GM19328 (cell line): ENCODE measurements around the gene KCNC1.

ENCODE experiments used
- ATAC-seq: cut with Tn5 transposase; IDR thresholded peaks from one replicate; pipeline ENCODE4 v1.9.1; 2021; ENCODE audit warnings: mild to moderate bottlenecking, moderate library complexity; ENCODE audit not compliant: unreplicated experiment

Gene KCNC1

GRCh38 chr11:17788084-17788483, 53.5 kb downstream of the KCNC1 start:
- no peak for ATAC-seq

GRCh38 chr11:17790453-17790852, 55.9 kb downstream of the KCNC1 start:
- no peak for ATAC-seq

GRCh38 chr11:17791144-17791543, 56.6 kb downstream of the KCNC1 start:
- no peak for ATAC-seq

- no peak for ATAC-seq
Measured at GRCh38 chr11:17792161-17792560, 57.6 kb downstream of the KCNC1 start.

- no peak for ATAC-seq
Measured at GRCh38 chr11:17793642-17794170, 59.1 kb downstream of the KCNC1 start.

- no peak for ATAC-seq
Measured at GRCh38 chr11:17794981-17795380, 60.4 kb downstream of the KCNC1 start.

GRCh38 chr11:17796154-17796553, 61.6 kb downstream of the KCNC1 start:
- ATAC-seq = no peak

GRCh38 chr11:17798253-17798652, 63.7 kb downstream of the KCNC1 start:
- ATAC-seq = no peak

GRCh38 chr11:17798716-17799115, 64.1 kb downstream of the KCNC1 start:
- no peak for ATAC-seq

- no peak for ATAC-seq
Measured at GRCh38 chr11:17799147-17799546, 64.6 kb downstream of the KCNC1 start.

GRCh38 chr11:17801166-17801565, 66.6 kb downstream of the KCNC1 start:
- no peak for ATAC-seq

- ATAC-seq = no peak
Measured at GRCh38 chr11:17802491-17802890, 67.9 kb downstream of the KCNC1 start.

GRCh38 chr11:17803754-17804334, 69.3 kb downstream of the KCNC1 start:
- no peak for ATAC-seq

GRCh38 chr11:17805043-17805442, 70.5 kb downstream of the KCNC1 start:
- no peak for ATAC-seq

GRCh38 chr11:17805873-17806272, 71.3 kb downstream of the KCNC1 start:
- no peak for ATAC-seq

- no peak for ATAC-seq
Measured at GRCh38 chr11:17807034-17807433, 72.5 kb downstream of the KCNC1 start.

- no peak for ATAC-seq
Measured at GRCh38 chr11:17810041-17810440, 75.5 kb downstream of the KCNC1 start.

GRCh38 chr11:17810746-17811145, 76.2 kb downstream of the KCNC1 start:
- no peak for ATAC-seq

GRCh38 chr11:17811352-17811751, 76.8 kb downstream of the KCNC1 start:
- ATAC-seq = no peak

- no peak for ATAC-seq
Measured at GRCh38 chr11:17812091-17812864, 77.7 kb downstream of the KCNC1 start.

- ATAC-seq = no peak
Measured at GRCh38 chr11:17812865-17813187, 78.2 kb downstream of the KCNC1 start.

GRCh38 chr11:17813391-17814059, 78.9 kb downstream of the KCNC1 start:
- ATAC-seq = no peak
